PC-9 (cell line): ENCODE data around the gene CCDC167. TPM values are rescaled to one million over a fixed set of nuclear protein-coding genes. Genes with fewer than 3 reads are reported as not detected.

Experiments
- BruUV-seq: library from RNA; stranded (reverse); fragments of 400-500 nt; replicated peaks from 2 replicates; lab custom pipeline; 2021; lab: Mats Ljungman, UMichigan
- CTCF ChIA-PET: fragments of 300-600 bp; sonication (Branson Sonifier 250); formaldehyde crosslinking; loops from one replicate; lab custom pipeline; 2022; ENCODE audit warnings: antibody characterized with exemption; lab: Charles Lee
- POLR2A ChIA-PET: fragments of 300-600 bp; sonication (Branson Sonifier 250); formaldehyde crosslinking; loops from one replicate; lab custom pipeline; 2022; ENCODE audit warnings: antibody characterized with exemption; ENCODE audit not compliant: unreplicated experiment; lab: Charles Lee
- DNase-seq, 2 experiments: peaks; one replicate each; pipeline versions ENCODE4 v3.0.0 to v3.0.0-alpha.2; 2015 to 2022; ENCODE audit warnings: mixed read lengths in 1 of 2
- H2AFZ ChIP-seq: fragments of 200-600 bp; sonication (generic); 2 replicates; pipeline ENCODE4 v1.8.1; 2017; ENCODE audit warnings: antibody characterized with exemption
- H3F3A ChIP-seq: fragments of 200-600 bp; sonication (generic); 2 replicates; pipeline ENCODE4 v1.8.1; 2017; ENCODE audit warnings: antibody characterized with exemption, mild to moderate bottlenecking, low read depth; ENCODE audit not compliant: insufficient read depth
- H3K27ac ChIP-seq: fragments of 200-600 bp; sonication (generic); 2 replicates; pipeline ENCODE4 v1.6.1; 2016; ENCODE audit warnings: mixed run types
- H3K27me3 ChIP-seq: fragments of 200-600 bp; sonication (generic); 2 replicates; pipeline ENCODE4 v1.6.1; 2016; ENCODE audit warnings: low read depth, mixed run types; ENCODE audit not compliant: insufficient read depth
- H3K36me3 ChIP-seq: fragments of 200-600 bp; sonication (generic); 2 replicates; pipeline ENCODE4 v1.6.1; 2016; ENCODE audit warnings: low read depth, mixed run types
- H3K4me1 ChIP-seq: fragments of 200-600 bp; sonication (generic); replicated peaks from 2 replicates; pipeline ENCODE4 v1.6.1; 2016; ENCODE audit warnings: mixed run types; ENCODE audit not compliant: insufficient read depth
- H3K4me2 ChIP-seq: fragments of 200-600 bp; sonication (generic); 2 replicates; pipeline ENCODE4 v1.6.1; 2017; ENCODE audit warnings: mixed run types
- H3K4me3 ChIP-seq: fragments of 200-600 bp; sonication (generic); 2 replicates; pipeline ENCODE4 v1.6.1; 2016; ENCODE audit warnings: mixed run types
- H3K79me2 ChIP-seq: fragments of 200-600 bp; sonication (generic); 2 replicates; pipeline ENCODE4 v1.6.1; 2017; ENCODE audit warnings: low read depth, mixed run types
- H3K9me2 ChIP-seq: fragments of 200-600 bp; sonication (generic); 2 replicates; pipeline ENCODE4 v1.8.1; 2017; ENCODE audit warnings: mild to moderate bottlenecking; ENCODE audit not compliant: insufficient read depth
- H3K9me3 ChIP-seq: fragments of 200-600 bp; sonication (generic); 2 replicates; pipeline ENCODE4 v1.8.1; 2016; ENCODE audit warnings: low read depth; ENCODE audit not compliant: insufficient read depth
- H4K20me1 ChIP-seq: fragments of 200-600 bp; sonication (generic); 2 replicates; pipeline ENCODE4 v1.8.1; 2017; ENCODE audit not compliant: insufficient read depth
- CTCF ChIP-seq: fragments of 200-600 bp; sonication (generic); conservative IDR thresholded peaks from 2 replicates; pipeline ENCODE4 v1.6.1; 2017; ENCODE audit warnings: mixed run types, antibody characterized with exemption, mild to moderate bottlenecking, moderate library complexity
- EZH2 ChIP-seq: fragments of 200-600 bp; sonication (generic); IDR thresholded peaks from 2 replicates; pipeline ENCODE4 v1.8.0; 2017; ENCODE audit warnings: antibody characterized with exemption, low read depth
- intact Hi-C: fragments of 100-400 bp; cut with micrococcal nuclease; formaldehyde crosslinking; loops from one replicate; pipeline ENCODE4 v1.10.0; 2022; ENCODE audit not compliant: unreplicated experiment
- total RNA-seq: library from RNA; stranded (reverse); gene quantifications from 2 replicates; pipeline ENCODE4 v1.2.3, GENCODE V29; 2021

CCDC167 gene
- total RNA-seq, 1 experiment from 2014 or later: 29.4 TPM

GRCh38 chr6:37504024-37504423 is 4.3 kb upstream of the CCDC167 start:
- Histone ChIP-seq H3K9me3 (no peaks in the 10 kb centered on the region), H3K27ac (no peak overlapping the region), H3K27me3 (no peaks in the 10 kb centered on the region; the same call in 1 of the 2 replicates), H3F3A (no peaks in the 10 kb centered on the region; the same call in 1 of the 2 replicates), H3K4me3 (no peak overlapping the region), H2AFZ (no peak overlapping the region), H3K4me1 (0 out of 2 replicates have a peak, but pooled peaks cover 2% of the 10 kb centered on the region), H3K36me3 (no peaks in the 10 kb centered on the region), H4K20me1 (no peaks in the 10 kb centered on the region), H3K4me2 (no peak overlapping the region), H3K79me2 (no peaks in the 10 kb centered on the region), H3K9me2 (no peaks in the 10 kb centered on the region)
- intact Hi-C loops: no loop called here
- POLR2A ChIA-PET: no interaction called here
- no peak for DNase-seq
- BruUV-seq: no TSS peak
- TF ChIP-seq EZH2 (no peak), CTCF (no peak)
- CTCF ChIA-PET: no interaction called here

- Histone ChIP-seq H3K27me3 (no peaks in the 10 kb centered on the region; the same call in 1 of the 2 replicates), H4K20me1 (no peaks in the 10 kb centered on the region), H3K9me2 (no peaks in the 10 kb centered on the region), H2AFZ (no peak overlapping the region), H3F3A (no peaks in the 10 kb centered on the region; the same call in 1 of the 2 replicates), H3K4me1 (0 out of 2 replicates have a peak, but pooled peaks cover 6% of the 10 kb centered on the region), H3K79me2 (no peaks in the 10 kb centered on the region), H3K4me2 (no peak overlapping the region), H3K9me3 (no peaks in the 10 kb centered on the region), H3K4me3 (no peak overlapping the region), H3K36me3 (no peaks in the 10 kb centered on the region), H3K27ac (no peak overlapping the region)
- intact Hi-C loops: no loop called here
- ChIA-PET CTCF (no interaction called here), POLR2A (no interaction called here)
- BruUV-seq: no TSS peak
- no peak for TF ChIP-seq EZH2
- no peak for TF ChIP-seq CTCF
- DNase-seq: no peak
These were observed 3.7 kb upstream of the CCDC167 start for GRCh38 chr6:37503309-37503965.

GRCh38 chr6:37502703-37503291 is 3.1 kb upstream of the CCDC167 start:
- Histone ChIP-seq H3K27me3 (no peaks in the 10 kb centered on the region; the same call in 1 of the 2 replicates), H2AFZ (no peak overlapping the region), H3K4me3 (no peak overlapping the region), H3K36me3 (no peaks in the 10 kb centered on the region), H3K79me2 (no peaks in the 10 kb centered on the region), H3K27ac (no peak overlapping the region), H3K4me1 (0 out of 2 replicates have a peak, but pooled peaks cover 6% of the 10 kb centered on the region), H3F3A (no peaks in the 10 kb centered on the region; the same call in 1 of the 2 replicates), H3K9me3 (no peaks in the 10 kb centered on the region), H3K9me2 (no peaks in the 10 kb centered on the region), H3K4me2 (no peak overlapping the region), H4K20me1 (no peaks in the 10 kb centered on the region)
- ChIA-PET POLR2A (no interaction called here), CTCF (no interaction called here)
- no peak for DNase-seq
- no peak for TF ChIP-seq CTCF
- no peak for TF ChIP-seq EZH2
- intact Hi-C loops: no loop called here
- no TSS peak for BruUV-seq
